OCI-LY1 (cell line): ENCODE results near the gene LGALSL.

Experiments used
- H2AFZ ChIP-seq: fragments of 200-600 bp; sonication (generic), shearing (Covaris generic); 2 replicates; pipeline ENCODE4 v1.6.0; 2014; ENCODE audit warnings: antibody characterized with exemption, mild to moderate bottlenecking, low read length
- H3F3A ChIP-seq: fragments of 200-600 bp; sonication (generic), shearing (Covaris generic); 2 replicates; pipeline ENCODE4 v1.6.0; 2014; ENCODE audit warnings: mild to moderate bottlenecking, antibody characterized with exemption, low read length, moderate library complexity; ENCODE audit not compliant: insufficient read depth
- H3K27ac ChIP-seq: fragments of 200-600 bp; sonication (generic); 2 replicates; pipeline ENCODE4 v1.5.1; 2014; ENCODE audit warnings: low read length, mixed run types, mild to moderate bottlenecking, low read depth; ENCODE audit not compliant: poor library complexity, severe bottlenecking
- H3K27me3 ChIP-seq: fragments of 200-600 bp; sonication (generic); 2 replicates; pipeline ENCODE4 v1.6.0; 2014; ENCODE audit warnings: antibody characterized with exemption, mild to moderate bottlenecking, low read length, moderate library complexity; ENCODE audit not compliant: insufficient read depth
- H3K36me3 ChIP-seq: fragments of 200-600 bp; sonication (generic); 2 replicates; pipeline ENCODE4 v1.6.1; 2014; ENCODE audit warnings: mild to moderate bottlenecking, antibody characterized with exemption, low read length, moderate library complexity, mixed read lengths; ENCODE audit not compliant: insufficient read depth
- H3K4me1 ChIP-seq: fragments of 200-600 bp; sonication (generic); 2 replicates; pipeline ENCODE4 v1.5.1; 2014; ENCODE audit warnings: mild to moderate bottlenecking, low read length, moderate library complexity; ENCODE audit not compliant: insufficient read depth, severe bottlenecking
- H3K4me2 ChIP-seq: fragments of 200-600 bp; sonication (generic), shearing (Covaris generic); 2 replicates; pipeline ENCODE4 v1.6.1; 2014; ENCODE audit warnings: low read length
- H3K4me3 ChIP-seq: fragments of 200-600 bp; sonication (generic); 2 replicates; pipeline ENCODE4 v1.5.1; 2014; ENCODE audit warnings: low read length, low read depth, mild to moderate bottlenecking, mixed read lengths; ENCODE audit not compliant: poor library complexity, severe bottlenecking
- H3K79me2 ChIP-seq: fragments of 200-600 bp; shearing (Covaris generic); 2 replicates; pipeline ENCODE4 v1.6.1; 2016; ENCODE audit warnings: mixed run types, low read length, mixed read lengths; ENCODE audit not compliant: insufficient read depth
- H3K9ac ChIP-seq: fragments of 200-600 bp; sonication (generic), shearing (Covaris generic); 2 replicates; pipeline ENCODE4 v1.6.1; 2014; ENCODE audit warnings: mild to moderate bottlenecking, low read length, mixed read lengths
- H3K9me2 ChIP-seq: fragments of 200-600 bp; sonication (generic), shearing (Covaris generic); 2 replicates; pipeline ENCODE4 v1.6.1; 2014; ENCODE audit warnings: low read depth, mild to moderate bottlenecking, low read length, mixed read lengths
- H3K9me3 ChIP-seq: fragments of 200-600 bp; shearing (Covaris generic); 2 replicates; pipeline ENCODE4 v1.6.1; 2014; ENCODE audit warnings: low read length, mixed read lengths
- H4K20me1 ChIP-seq: fragments of 200-600 bp; sonication (generic), shearing (Covaris generic); 2 replicates; pipeline ENCODE4 v1.6.0; 2016; ENCODE audit warnings: mild to moderate bottlenecking, low read length; ENCODE audit not compliant: insufficient read depth
- CTCF ChIP-seq: fragments of 200-600 bp; sonication (generic), shearing (Covaris generic); IDR thresholded peaks from 2 replicates; pipeline ENCODE4 v1.5.1; 2017; ENCODE audit warnings: mild to moderate bottlenecking, antibody characterized with exemption, low read length, moderate library complexity, mixed read lengths
- EZH2 ChIP-seq: fragments of 200-600 bp; sonication (generic), shearing (Covaris generic); IDR thresholded peaks from 2 replicates; pipeline ENCODE4 v1.8.0; 2017; ENCODE audit warnings: borderline replicate concordance, mixed run types, mild to moderate bottlenecking, antibody characterized with exemption, low read length, moderate library complexity, mixed read lengths

Gene LGALSL

DNA sequence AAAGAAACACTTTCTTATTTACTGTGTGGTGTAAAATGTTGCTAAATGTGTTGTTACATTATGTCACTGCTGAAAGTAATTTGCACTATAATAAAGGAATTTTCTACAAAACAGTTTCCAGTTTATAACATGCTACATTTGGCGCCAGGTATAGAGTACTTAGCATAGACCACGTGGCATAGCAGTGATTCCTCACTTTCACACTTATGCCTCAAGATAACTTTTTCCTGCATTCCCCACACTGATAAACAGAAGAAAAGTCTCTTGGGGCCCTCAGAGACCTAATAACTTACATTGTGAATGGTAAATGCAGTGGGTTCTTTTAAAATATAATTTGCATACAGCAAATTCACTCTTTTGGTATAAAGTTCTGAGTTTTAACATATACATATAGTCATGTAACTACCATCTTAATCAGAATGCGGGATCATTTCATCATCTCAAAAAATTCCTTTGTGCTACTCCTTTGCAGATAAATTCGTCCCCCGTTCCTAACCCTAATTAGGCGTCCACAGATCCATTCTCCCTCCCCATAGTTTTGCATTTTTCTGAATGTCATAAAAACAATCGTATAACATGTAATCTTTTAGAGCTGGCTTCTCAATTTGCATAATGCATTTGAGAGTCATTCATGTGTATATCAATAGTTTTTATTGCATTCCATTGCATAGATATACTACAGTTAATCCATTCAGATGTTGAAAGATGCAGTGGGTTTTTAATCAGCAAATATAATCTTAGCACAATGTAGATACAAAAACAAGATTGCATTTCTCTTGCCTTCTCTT lies 7.5 kb downstream of the LGALSL start:
- Histone ChIP-seq H3K36me3 (peaks cover 22% of the 10 kb centered on the region), H3K4me1 (no peaks in the 10 kb centered on the region), H4K20me1 (no peaks in the 10 kb centered on the region), H3K27ac (no peak overlapping the region), H3K27me3 (no peaks in the 10 kb centered on the region), H3K79me2 (no peaks in the 10 kb centered on the region), H3K9me3 (no peaks in the 10 kb centered on the region), H3K9me2 (no peaks in the 10 kb centered on the region), H2AFZ (no peak overlapping the region), H3K4me2 (no peak overlapping the region), H3K4me3 (no peak overlapping the region), H3K9ac (no peak overlapping the region), H3F3A (no peaks in the 10 kb centered on the region)
- no peak for TF ChIP-seq CTCF
- TF ChIP-seq EZH2 = no peak

- Histone ChIP-seq H3K9ac (no peak overlapping the region), H3K4me1 (no peaks in the 10 kb centered on the region), H3K27ac (no peak overlapping the region), H3F3A (no peaks in the 10 kb centered on the region), H4K20me1 (no peaks in the 10 kb centered on the region), H3K79me2 (no peaks in the 10 kb centered on the region), H3K4me3 (no peak overlapping the region), H2AFZ (no peak overlapping the region), H3K36me3 (peaks cover 18% of the 10 kb centered on the region), H3K4me2 (no peak overlapping the region), H3K9me3 (no peaks in the 10 kb centered on the region), H3K9me2 (no peaks in the 10 kb centered on the region), H3K27me3 (no peaks in the 10 kb centered on the region)
- TF ChIP-seq CTCF (no peak), EZH2 (no peak)
Observed at GRCh38 chr2:64462171-64462570, 8.2 kb downstream of the LGALSL start.

DNA sequence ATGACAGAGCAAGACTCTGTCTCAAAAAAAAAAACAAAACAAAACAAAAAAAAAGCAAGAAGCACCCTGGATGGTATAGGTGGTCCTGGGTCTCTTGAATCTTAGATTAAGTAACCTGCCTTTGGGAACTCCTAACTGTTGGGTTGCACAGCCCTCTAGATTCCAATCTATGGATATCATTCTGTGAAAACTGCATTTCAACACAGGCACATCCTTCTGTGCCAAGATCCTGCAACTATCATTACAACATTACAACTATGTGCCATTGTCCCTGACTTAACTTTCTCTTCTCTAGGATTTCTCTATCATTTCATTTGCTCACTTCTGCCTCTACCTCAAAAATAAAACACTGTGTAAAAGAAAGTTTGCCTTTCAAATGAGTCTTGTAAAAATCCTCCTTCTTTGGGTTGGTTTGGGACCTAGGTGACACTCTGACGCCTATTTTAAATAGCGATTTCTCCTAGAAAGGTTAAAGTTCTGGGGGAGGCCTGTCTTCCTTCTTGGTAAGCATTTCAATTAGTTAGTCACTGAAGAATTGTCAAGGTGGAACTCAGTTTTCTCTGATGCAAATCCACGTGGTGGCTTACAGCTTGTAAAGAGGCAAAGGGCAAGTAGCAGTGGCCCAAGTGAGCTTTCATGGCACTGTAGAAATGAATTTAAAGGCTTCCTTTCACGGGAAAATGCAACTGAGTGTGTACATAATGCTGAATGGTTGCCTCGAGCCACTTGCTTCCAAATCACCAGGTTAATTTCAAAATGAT lies 9.2 kb downstream of the LGALSL start:
- Histone ChIP-seq H3K9me3 (no peaks in the 10 kb centered on the region), H3K4me1 (no peaks in the 10 kb centered on the region), H3K9me2 (no peaks in the 10 kb centered on the region), H3K9ac (no peak overlapping the region), H3K27me3 (no peaks in the 10 kb centered on the region), H3K79me2 (no peaks in the 10 kb centered on the region), H4K20me1 (no peaks in the 10 kb centered on the region), H3K27ac (no peak overlapping the region), H2AFZ (no peak overlapping the region), H3K36me3 (peaks cover 14% of the 10 kb centered on the region), H3F3A (no peaks in the 10 kb centered on the region), H3K4me2 (no peak overlapping the region), H3K4me3 (no peak overlapping the region)
- TF ChIP-seq CTCF = no peak
- no peak for TF ChIP-seq EZH2
